Transverse colon (tissue), 3 donors: ENCODE results near the gene MARCHF7.

Experiments
- CTCF ChIP-seq, 5 experiments: fragments of 200-600 bp in 3 of 5; fragments of 450-650 bp in 2 of 5; sonication (generic) in 3 of 5; IDR thresholded peaks; 1 replicate in 2 of 5; 2 replicates in 3 of 5; pipeline ENCODE4 v1.5.1; 2016 to 2017; ENCODE audit warnings: antibody characterized with exemption in 5 of 5, inconsistent platforms in 3 of 5, mild to moderate bottlenecking in 2 of 5, moderate library complexity in 1 of 5
- EP300 ChIP-seq: sonication (generic); formaldehyde crosslinking; IDR thresholded peaks from one replicate; pipeline ENCODE4 v1.6.1; 2017; ENCODE audit warnings: antibody characterized with exemption, low read depth
- POLR2A ChIP-seq: fragments of 450-650 bp; IDR thresholded peaks from one replicate; pipeline ENCODE4 v1.6.1; 2016; ENCODE audit warnings: antibody characterized with exemption, mild to moderate bottlenecking, moderate library complexity

- TF ChIP-seq CTCF (IDR thresholded peaks at IDR 0.05) (no peak), EP300 (no peak), POLR2A (no peak)
Measured at GRCh38 chr2:159744363-159744762, 32.1 kb downstream of the MARCHF7 start.
